Fibroblast of mammary gland (primary cell): ENCODE measurements around the gene ADAM22.

ENCODE experiments used
- DNase-seq: peaks from one replicate; pipeline ENCODE4 v3.0.0-alpha.2; 2010; ENCODE audit warnings: low read depth
- H3K4me3 ChIP-seq: 2 replicates; pipeline ENCODE4 v1.5.1; 2011; ENCODE audit warnings: low read depth, mild to moderate bottlenecking, low read length, moderate library complexity; ENCODE audit not compliant: control insufficient read depth
- TF ChIP-seq, protein P1 (sequence below): conservative IDR thresholded peaks from 2 replicates; pipeline ENCODE4 v1.5.1; 2011; ENCODE audit warnings: low read depth, low read length, inconsistent platforms; ENCODE audit not compliant: control insufficient read depth, insufficient read depth

ADAM22 gene

DNA sequence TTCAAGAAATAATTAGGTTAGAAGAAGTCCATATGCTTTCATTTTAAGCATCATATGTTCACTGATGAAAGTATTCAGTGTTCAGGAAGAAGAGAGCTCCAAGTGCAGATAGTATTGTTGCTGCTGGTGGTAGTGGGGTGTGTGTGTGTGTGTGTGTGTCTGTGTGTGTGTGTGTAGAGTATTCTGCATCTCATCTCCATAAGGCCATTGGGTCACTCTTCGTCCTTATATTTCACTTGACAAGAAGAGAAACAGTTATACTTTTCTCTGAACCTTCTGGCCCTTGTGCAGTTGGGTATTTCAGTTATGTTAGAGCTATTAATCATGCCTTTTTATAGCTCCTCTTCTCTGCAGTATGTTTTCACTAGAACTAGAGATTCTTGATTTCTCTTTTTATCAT, 26.2 kb downstream of the ADAM22 start:
- no peak overlapping the region for H3K4me3 ChIP-seq
- DNase-seq: no peak
- TF ChIP-seq, protein P1, sequence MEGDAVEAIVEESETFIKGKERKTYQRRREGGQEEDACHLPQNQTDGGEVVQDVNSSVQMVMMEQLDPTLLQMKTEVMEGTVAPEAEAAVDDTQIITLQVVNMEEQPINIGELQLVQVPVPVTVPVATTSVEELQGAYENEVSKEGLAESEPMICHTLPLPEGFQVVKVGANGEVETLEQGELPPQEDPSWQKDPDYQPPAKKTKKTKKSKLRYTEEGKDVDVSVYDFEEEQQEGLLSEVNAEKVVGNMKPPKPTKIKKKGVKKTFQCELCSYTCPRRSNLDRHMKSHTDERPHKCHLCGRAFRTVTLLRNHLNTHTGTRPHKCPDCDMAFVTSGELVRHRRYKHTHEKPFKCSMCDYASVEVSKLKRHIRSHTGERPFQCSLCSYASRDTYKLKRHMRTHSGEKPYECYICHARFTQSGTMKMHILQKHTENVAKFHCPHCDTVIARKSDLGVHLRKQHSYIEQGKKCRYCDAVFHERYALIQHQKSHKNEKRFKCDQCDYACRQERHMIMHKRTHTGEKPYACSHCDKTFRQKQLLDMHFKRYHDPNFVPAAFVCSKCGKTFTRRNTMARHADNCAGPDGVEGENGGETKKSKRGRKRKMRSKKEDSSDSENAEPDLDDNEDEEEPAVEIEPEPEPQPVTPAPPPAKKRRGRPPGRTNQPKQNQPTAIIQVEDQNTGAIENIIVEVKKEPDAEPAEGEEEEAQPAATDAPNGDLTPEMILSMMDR: no peak

GRCh38 chr7:87961754-87962153, 27.7 kb downstream of the ADAM22 start:
- TF ChIP-seq, protein P1: no peak
- DNase-seq: no peak
- no peak overlapping the region for H3K4me3 ChIP-seq

DNA sequence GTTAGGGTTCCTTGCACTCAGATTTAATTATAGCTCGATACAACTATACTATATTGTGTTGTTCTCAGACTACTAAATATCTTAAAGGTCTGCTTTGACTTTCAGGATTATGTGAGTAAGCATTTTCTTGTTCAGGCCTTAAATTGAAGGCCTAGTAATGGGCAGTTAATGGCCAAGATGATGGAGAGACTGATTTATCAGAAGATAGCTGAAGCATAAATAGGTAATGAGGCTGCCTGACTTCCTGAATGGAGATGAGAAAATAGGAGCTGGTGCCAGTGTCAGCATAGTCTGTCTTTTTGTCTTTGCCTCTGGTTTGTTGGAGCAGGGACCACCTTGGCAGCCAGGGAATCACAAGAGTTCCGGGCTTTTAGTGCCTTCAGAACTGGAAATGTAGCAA, 32.2 kb downstream of the ADAM22 start:
- TF ChIP-seq, protein P1: no peak
- DNase-seq: no peak
- H3K4me3 ChIP-seq: no peak overlapping the region

DNA sequence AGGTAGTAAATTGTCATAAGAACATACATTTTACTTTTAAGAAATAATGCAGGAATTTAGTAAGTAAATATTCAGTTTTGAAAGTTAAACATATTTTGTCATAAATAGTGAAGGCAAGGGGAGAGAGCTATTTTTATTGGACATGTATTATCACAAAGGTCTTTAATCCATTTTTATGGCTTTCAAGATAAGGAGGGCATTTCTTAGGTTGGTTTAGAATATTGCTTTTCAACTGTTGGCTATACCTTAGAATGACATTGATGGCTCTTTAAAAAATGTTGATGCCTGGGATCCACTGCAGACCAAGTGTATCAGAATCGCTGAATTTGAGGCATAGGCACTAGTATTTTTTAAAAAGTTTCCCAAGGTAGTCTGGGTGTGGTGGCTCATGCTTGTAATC, 34.0 kb downstream of the ADAM22 start:
- TF ChIP-seq, protein P1: no peak
- DNase-seq: no peak
- H3K4me3 ChIP-seq: no peak overlapping the region

DNA sequence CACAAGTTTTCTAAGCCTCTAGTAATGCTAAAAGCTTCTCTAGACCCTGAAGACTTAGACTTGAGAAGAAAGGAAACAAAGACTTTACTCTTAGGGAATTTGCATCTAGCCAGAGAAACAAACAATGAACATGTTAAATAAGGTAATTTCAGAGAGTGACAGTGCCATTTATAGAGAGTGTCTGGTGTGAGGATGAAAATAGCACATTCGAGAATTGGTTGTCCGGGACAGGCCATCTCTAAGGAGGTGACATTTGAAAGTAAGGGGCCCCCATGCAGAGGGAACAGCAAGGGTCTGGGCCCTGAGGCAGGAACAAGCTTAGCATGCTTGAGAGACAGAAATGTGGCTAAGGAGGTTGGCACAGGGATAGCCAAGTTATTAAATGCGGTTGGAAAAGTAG, 48.1 kb downstream of the ADAM22 start:
- TF ChIP-seq, protein P1: no peak
- H3K4me3 ChIP-seq: no peak overlapping the region
- no peak for DNase-seq

- no peak for DNase-seq
- H3K4me3 ChIP-seq: no peak overlapping the region
- TF ChIP-seq, protein P1: no peak
These were observed 50.0 kb downstream of the ADAM22 start for GRCh38 chr7:87984088-87984487.

DNA sequence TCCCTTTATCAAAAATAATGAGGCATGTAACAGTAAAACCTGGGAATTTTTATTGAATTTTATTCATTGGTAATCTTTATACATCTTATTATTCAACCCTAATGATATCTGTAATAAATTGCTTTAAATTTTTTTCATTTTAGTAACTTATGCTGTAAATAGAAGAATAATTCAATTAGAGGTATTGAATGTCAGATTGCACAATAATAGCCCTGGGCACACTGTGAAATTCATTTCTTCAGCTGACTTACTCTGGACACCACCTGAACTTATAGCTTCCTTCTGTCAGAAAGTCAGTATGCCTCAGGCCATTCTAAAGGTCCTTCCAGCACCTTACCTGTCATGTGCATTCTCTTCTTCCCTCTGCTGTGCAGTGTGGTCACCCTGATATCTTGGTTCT, 59.2 kb downstream of the ADAM22 start:
- no peak overlapping the region for H3K4me3 ChIP-seq
- no peak for DNase-seq
- TF ChIP-seq, protein P1: no peak
